ENCODE measurements around the gene SUSD1. TPM values are rescaled to one million over a fixed set of nuclear protein-coding genes. Genes with fewer than 3 reads are reported as not detected.

The SUSD1 gene
- total RNA-seq, 2 experiments from 2014 or later = 1.6 to 2.7 TPM

GRCh38 chr9:112187404-112187803 is 12.3 kb upstream of the SUSD1 start:
- CTCF ChIA-PET = interaction anchor here (0.7 kb wide), 1 partner anchor 475 kb away, joined by 3 read pairs; no protein-coding TSS in a partner anchor
- peaks cover 12% of the 10 kb centered on the region for H3K9me3 Mint-ChIP-seq
- no peak for DNase-seq
- H3K36me3 Mint-ChIP-seq (ENCODE audit: low read depth) = peaks cover 4% of the 10 kb centered on the region
- H3K4me3 Mint-ChIP-seq = no peak overlapping the region
- intact Hi-C loops (cut with micrococcal nuclease) = no loop called here
- peaks cover 3% of the 10 kb centered on the region for H3K4me1 Mint-ChIP-seq (ENCODE audit: low read depth)
- peaks cover 1% of the 10 kb centered on the region for H3K27me3 Mint-ChIP-seq (ENCODE audit: low read depth)
- H3K27ac Mint-ChIP-seq = no peak overlapping the region

DNA sequence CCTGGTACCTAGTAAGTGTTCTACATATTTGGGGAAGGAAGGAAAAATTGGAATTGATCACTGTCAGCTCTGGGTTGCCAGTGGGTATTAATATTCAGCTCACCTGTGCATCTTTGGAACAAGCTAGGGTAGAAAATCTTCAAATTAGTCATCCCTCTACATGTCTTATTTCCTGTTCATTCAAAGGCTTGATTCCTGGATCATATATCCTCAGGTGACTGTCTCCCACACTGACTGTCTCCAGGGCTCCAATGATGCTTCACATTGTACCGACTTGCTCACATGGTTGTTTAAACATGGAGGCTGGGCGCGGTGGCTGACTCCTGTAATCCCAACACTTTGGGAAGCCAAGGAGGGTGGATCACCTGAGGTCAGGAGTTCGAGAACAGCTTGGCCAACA is 11.6 kb upstream of the SUSD1 start:
- H3K9me3 Mint-ChIP-seq = peaks cover 14% of the 10 kb centered on the region
- peaks cover 3% of the 10 kb centered on the region for H3K4me1 Mint-ChIP-seq (ENCODE audit: low read depth)
- no peak overlapping the region for H3K4me3 Mint-ChIP-seq
- peaks cover 4% of the 10 kb centered on the region for H3K36me3 Mint-ChIP-seq (ENCODE audit: low read depth)
- CTCF ChIA-PET = no interaction called here
- no peak overlapping the region for H3K27ac Mint-ChIP-seq
- intact Hi-C loops (cut with micrococcal nuclease) = no loop called here
- DNase-seq = no peak
- H3K27me3 Mint-ChIP-seq (ENCODE audit: low read depth) = peaks cover 3% of the 10 kb centered on the region

- intact Hi-C loops (cut with micrococcal nuclease) = no loop called here
- H3K4me1 Mint-ChIP-seq (ENCODE audit: low read depth) = peaks cover 18% of the 10 kb centered on the region
- CTCF ChIA-PET = interaction anchor here (0.8 to 1.2 kb wide), 2 partner anchors 9 to 87 kb away, joined by 4 to 5 read pairs; no protein-coding TSS in a partner anchor
- no peak overlapping the region for H3K4me3 Mint-ChIP-seq
- H3K27me3 Mint-ChIP-seq (ENCODE audit: low read depth) = peaks cover 3% of the 10 kb centered on the region
- H3K9me3 Mint-ChIP-seq = peaks cover 11% of the 10 kb centered on the region
- no peak overlapping the region for H3K27ac Mint-ChIP-seq
- DNase-seq = no peak
- H3K36me3 Mint-ChIP-seq (ENCODE audit: low read depth) = no peaks in the 10 kb centered on the region
Observed at GRCh38 chr9:112184946-112185345, 9.8 kb upstream of the SUSD1 start.

GRCh38 chr9:112184221-112184620 is 9.1 kb upstream of the SUSD1 start:
- Mint-ChIP-seq H3K27ac (no peak overlapping the region), H3K4me3 (no peak overlapping the region), H3K36me3 (ENCODE audit: low read depth) (no peaks in the 10 kb centered on the region), H3K9me3 (peaks cover 11% of the 10 kb centered on the region), H3K27me3 (ENCODE audit: low read depth) (peaks cover 3% of the 10 kb centered on the region), H3K4me1 (ENCODE audit: low read depth) (peaks cover 22% of the 10 kb centered on the region)
- intact Hi-C loops (cut with micrococcal nuclease) = no loop called here
- CTCF ChIA-PET = interaction anchor here (1.2 kb wide), 1 partner anchor 8 kb away, joined by 5 read pairs; no protein-coding TSS in a partner anchor
- DNase-seq = no peak

DNA sequence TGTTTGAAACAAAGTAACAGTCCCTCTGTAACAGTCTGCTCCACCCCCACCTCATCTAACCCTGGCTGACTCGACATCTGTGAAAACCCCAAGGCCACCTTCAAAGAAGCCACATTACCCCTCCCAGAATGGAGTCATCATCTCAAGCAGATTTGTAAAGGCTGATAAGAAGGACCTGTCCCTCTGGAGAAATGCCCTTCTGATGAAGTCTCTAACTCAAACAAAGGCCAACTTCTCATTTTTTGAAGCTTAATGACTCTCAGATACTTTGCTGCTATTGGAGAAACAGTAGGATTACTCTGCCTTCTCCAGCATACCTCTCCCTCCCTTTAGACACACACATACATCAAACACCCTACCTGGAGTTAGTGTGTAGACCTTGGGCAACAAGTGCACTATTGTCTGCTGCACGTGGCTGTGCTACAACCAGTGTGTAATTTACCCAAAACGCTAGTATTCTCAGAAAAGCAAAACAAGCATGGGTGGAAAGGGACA is 5.3 kb upstream of the SUSD1 start:
- Mint-ChIP-seq H3K27ac (peak overlapping the region; percentile 1), H3K4me3 (no peak overlapping the region), H3K9me3 (peaks cover 11% of the 10 kb centered on the region), H3K27me3 (ENCODE audit: low read depth) (peaks cover 20% of the 10 kb centered on the region), H3K4me1 (ENCODE audit: low read depth) (peaks cover 32% of the 10 kb centered on the region), H3K36me3 (ENCODE audit: low read depth) (peaks cover 2% of the 10 kb centered on the region)
- intact Hi-C loops (cut with micrococcal nuclease) = loop anchor here (1.0 to 2.0 kb wide), 4 partner anchors 38 to 151 kb away; no protein-coding TSS in a partner anchor
- CTCF ChIA-PET = no interaction called here
- peak; percentile 81 for DNase-seq

GRCh38 chr9:112179816-112180215 is 4.7 kb upstream of the SUSD1 start:
- no peak for DNase-seq
- Mint-ChIP-seq H3K9me3 (peaks cover 11% of the 10 kb centered on the region), H3K4me3 (no peak overlapping the region), H3K27me3 (ENCODE audit: low read depth) (peaks cover 21% of the 10 kb centered on the region), H3K27ac (no peak overlapping the region), H3K36me3 (ENCODE audit: low read depth) (peaks cover 2% of the 10 kb centered on the region), H3K4me1 (ENCODE audit: low read depth) (peaks cover 34% of the 10 kb centered on the region)
- intact Hi-C loops (cut with micrococcal nuclease) = loop anchor here (1.0 to 5.0 kb wide), 5 partner anchors 39 to 572 kb away; partner anchors contain the start of gene SNX30
- CTCF ChIA-PET = no interaction called here

- H3K27me3 Mint-ChIP-seq (ENCODE audit: low read depth) = peaks cover 19% of the 10 kb centered on the region
- peaks cover 45% of the 10 kb centered on the region for H3K4me1 Mint-ChIP-seq (ENCODE audit: low read depth)
- no peak overlapping the region for H3K4me3 Mint-ChIP-seq
Observed at GRCh38 chr9:112176524-112176923, 1.4 kb upstream of the SUSD1 start.

DNA sequence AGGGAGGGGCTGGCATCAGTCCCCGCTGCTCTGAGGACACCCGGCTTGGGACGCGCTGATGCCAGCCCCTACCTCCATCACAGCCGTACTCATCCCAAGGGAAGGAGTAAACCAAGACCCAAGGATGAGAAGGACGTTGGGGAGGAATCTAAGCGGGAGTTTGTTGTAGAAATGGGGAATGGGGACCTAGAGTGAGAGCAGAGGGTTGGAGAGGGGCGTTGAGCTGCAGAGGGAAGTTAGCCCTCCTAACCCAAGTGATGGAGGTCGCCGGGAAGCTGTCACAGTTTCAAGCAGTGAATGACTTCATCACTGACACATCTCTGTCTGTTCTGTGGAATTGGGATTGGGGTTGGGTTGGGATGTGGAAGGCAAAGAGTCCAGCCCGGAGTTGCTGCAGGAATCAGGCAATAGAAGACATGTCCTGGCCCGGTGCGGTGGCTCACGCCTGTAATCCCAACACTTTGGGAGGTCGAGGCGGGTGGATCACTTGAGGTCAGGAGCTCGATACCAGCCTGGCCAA is 759 bp upstream of the SUSD1 start:
- no peak for DNase-seq
- Mint-ChIP-seq H3K36me3 (ENCODE audit: low read depth) (peaks cover 2% of the 10 kb centered on the region), H3K27ac (no peak overlapping the region), H3K9me3 (no peaks in the 10 kb centered on the region), H3K4me3 (peak overlapping the region; percentile 47), H3K4me1 (ENCODE audit: low read depth) (peaks cover 38% of the 10 kb centered on the region), H3K27me3 (ENCODE audit: low read depth) (peaks cover 19% of the 10 kb centered on the region)
- intact Hi-C loops (cut with micrococcal nuclease) = loop anchor here (2.0 to 5.0 kb wide), 3 partner anchors 77 to 576 kb away; partner anchors contain the start of gene SNX30
- CTCF ChIA-PET = interaction anchor here (0.6 to 1.0 kb wide), 5 partner anchors 8 to 153 kb away, joined by 3 to 5 read pairs (median 3); no protein-coding TSS in a partner anchor

More at GRCh38 chr9:112176524-112176923, 1.4 kb upstream of the SUSD1 start:
- Mint-ChIP-seq H3K36me3 (ENCODE audit: low read depth) (peaks cover 2% of the 10 kb centered on the region), H3K27ac (no peak overlapping the region), H3K9me3 (no peaks in the 10 kb centered on the region)
- CTCF ChIA-PET = interaction anchor here (0.5 to 1.0 kb wide), 6 partner anchors 9 to 350 kb away, joined by 3 to 10 read pairs (median 4); no protein-coding TSS in a partner anchor
- no peak for DNase-seq
- intact Hi-C loops (cut with micrococcal nuclease) = loop anchor here (5.0 kb wide), 1 partner anchor 576 kb away; the partner anchor contains the start of gene SNX30

GRCh38 chr9:112174222-112174964 is 704 bp downstream of the SUSD1 start:
- peaks cover 2% of the 10 kb centered on the region for H3K36me3 Mint-ChIP-seq (ENCODE audit: low read depth)
- H3K4me3 Mint-ChIP-seq = peak overlapping the region; percentile 82
- CTCF ChIA-PET = interaction anchor here (0.9 to 1.2 kb wide), 2 partner anchors 81 to 103 kb away, joined by 3 to 4 read pairs; no protein-coding TSS in a partner anchor
- peak overlapping the region; percentile 79 for H3K27ac Mint-ChIP-seq
- intact Hi-C loops (cut with micrococcal nuclease) = loop anchor here (1.0 to 2.0 kb wide), 3 partner anchors 76 to 204 kb away; partner anchors contain the start of gene PTBP3
- H3K9me3 Mint-ChIP-seq = no peaks in the 10 kb centered on the region
- peak; percentile 86 for DNase-seq
- H3K27me3 Mint-ChIP-seq (ENCODE audit: low read depth) = peaks cover 19% of the 10 kb centered on the region
- H3K4me1 Mint-ChIP-seq (ENCODE audit: low read depth) = peaks cover 30% of the 10 kb centered on the region

- H3K4me1 Mint-ChIP-seq (ENCODE audit: low read depth) = peaks cover 38% of the 10 kb centered on the region
- no peaks in the 10 kb centered on the region for H3K9me3 Mint-ChIP-seq
- peak overlapping the region; percentile 79 for H3K27ac Mint-ChIP-seq
- peak overlapping the region; percentile 82 for H3K4me3 Mint-ChIP-seq
- CTCF ChIA-PET = interaction anchor here (0.9 to 1.2 kb wide), 2 partner anchors 80 to 104 kb away, joined by 3 to 4 read pairs; no protein-coding TSS in a partner anchor
- H3K27me3 Mint-ChIP-seq (ENCODE audit: low read depth) = peaks cover 19% of the 10 kb centered on the region
- peaks cover 2% of the 10 kb centered on the region for H3K36me3 Mint-ChIP-seq (ENCODE audit: low read depth)
- intact Hi-C loops (cut with micrococcal nuclease) = loop anchor here (1.0 to 2.0 kb wide), 3 partner anchors 75 to 205 kb away; partner anchors contain the start of gene PTBP3
- DNase-seq = no peak
Observed at GRCh38 chr9:112173489-112174221, 1.4 kb downstream of the SUSD1 start.

DNA sequence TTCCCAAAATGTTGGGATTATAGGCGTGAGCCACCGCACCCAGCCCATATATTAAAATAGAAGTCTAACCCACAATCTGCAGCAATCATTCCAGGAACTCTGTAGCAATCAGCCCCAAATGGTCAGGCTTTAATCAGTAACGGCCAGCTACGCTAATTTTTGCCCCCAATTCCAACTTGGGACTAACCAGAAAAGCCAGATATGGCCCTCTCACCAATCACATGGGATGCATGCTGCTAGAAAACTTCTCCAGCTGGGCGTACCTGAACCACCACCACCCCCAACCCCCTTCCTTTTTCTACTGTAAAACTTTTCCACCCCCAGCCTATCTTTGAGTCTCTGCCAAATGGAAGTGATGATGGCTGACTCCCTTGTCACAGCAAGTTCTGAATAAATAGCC is 4.1 kb downstream of the SUSD1 start:
- Mint-ChIP-seq H3K4me3 (no peak overlapping the region), H3K4me1 (ENCODE audit: low read depth) (peaks cover 41% of the 10 kb centered on the region), H3K27me3 (ENCODE audit: low read depth) (peaks cover 6% of the 10 kb centered on the region), H3K27ac (no peak overlapping the region), H3K36me3 (ENCODE audit: low read depth) (peaks cover 2% of the 10 kb centered on the region), H3K9me3 (no peaks in the 10 kb centered on the region)
- intact Hi-C loops (cut with micrococcal nuclease) = no loop called here
- DNase-seq = no peak
- CTCF ChIA-PET = interaction anchor here (0.7 to 1.0 kb wide), 2 partner anchors 55 to 67 kb away, joined by 3 read pairs; no protein-coding TSS in a partner anchor
